Measurements from ENCODE around the gene SCAND1. TPM values are rescaled to one million over a fixed set of nuclear protein-coding genes. Genes with fewer than 3 reads are reported as not detected.

The SCAND1 gene
- total and polyA plus RNA-seq, 9 of the 15 experiments (the other 6 are each of a cell fraction or from before 2014, with no cell fraction given): 0.08 to 94.0 (median 5.8) TPM

DNA sequence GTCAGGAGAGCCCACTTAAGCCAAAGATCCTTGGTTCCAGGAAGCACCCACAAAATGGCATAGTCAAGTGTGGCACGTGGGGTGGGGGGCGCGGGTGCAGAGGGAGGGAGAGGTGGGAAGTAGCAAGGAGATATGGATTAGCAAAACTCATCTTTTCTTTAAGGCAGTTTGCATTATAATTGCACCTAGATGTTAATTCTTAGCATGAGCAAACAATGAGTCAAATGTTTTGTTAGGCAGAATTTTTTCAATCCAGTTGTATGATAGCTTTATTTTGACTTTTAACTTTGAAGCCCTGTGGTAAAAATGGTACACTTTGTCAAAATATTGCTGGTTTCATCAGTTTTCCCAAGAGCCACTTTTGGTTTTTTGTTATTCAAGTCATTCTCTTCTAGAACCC is 15.0 kb downstream of the SCAND1 start:
- FAIRE-seq (no peak), DNase-seq (ENCODE audit: extremely low read depth in 1 of 4, low spot score in 3 of 4) (no peak), ATAC-seq (no peak)
- BruUV-seq (replicated peaks): no TSS peak
- CTCF ChIA-PET (ENCODE audit: low intra/inter-chr PET ratio): no interaction called here
- Histone ChIP-seq H3K4me3 (no peak overlapping the region), H3K9me1 (ENCODE audit: control insufficient read depth, insufficient read depth, low read length) (peaks cover 4% of the 10 kb centered on the region), H3K27ac (ENCODE audit: extremely low read depth, low read depth, low read length) (no peak overlapping the region), H3K79me2 (ENCODE audit: control insufficient read depth, insufficient read depth, low read length) (no peaks in the 10 kb centered on the region), H3K36me3 (ENCODE audit: control insufficient read depth, insufficient read depth, low read length) (peaks cover 43% of the 10 kb centered on the region), H3K4me1 (replicated peaks in 1 of 2; ENCODE audit: control insufficient read depth in 2 of 2, insufficient read depth in 2 of 2, low read length in 2 of 2) (no peaks in the 10 kb centered on the region), H3K9me3 (replicated peaks; ENCODE audit: control insufficient read depth, insufficient read depth, low read depth, low read length) (no peaks in the 10 kb centered on the region), H3K4me2 (ENCODE audit: insufficient read depth, low read length) (no peak overlapping the region), H3K9ac (ENCODE audit: insufficient read depth in 1 of 2, low read depth in 2 of 2, low read length in 2 of 2) (no peak overlapping the region), H2AFZ (ENCODE audit: low read depth, low read length) (no peak overlapping the region), H4K20me1 (replicated peaks; ENCODE audit: control insufficient read depth, insufficient read depth, low read length) (no peaks in the 10 kb centered on the region), H3K27me3 (ENCODE audit: control insufficient read depth in 2 of 2, insufficient read depth in 2 of 2, low read length in 2 of 2) (no peaks in the 10 kb centered on the region)
- in situ Hi-C loops (cut with MboI) (no loop called here), intact Hi-C loops (cut with micrococcal nuclease) (no loop called here)
- 93% methylated on average over 3 of the region's 3 CpGs for WGBS (ENCODE audit: insufficient coverage, low coverage, missing lambda C conversion rate)
- POLR2A ChIA-PET: interaction anchor here (5.2 kb wide), 1 partner anchor 14 kb away, joined by 43 read pairs; the partner anchor contains the start of gene SCAND1
- TF ChIP-seq XRCC3 (IDR thresholded peaks at IDR 0.05): no peak
- TF ChIP-seq ELF4 (CRISPR knock-in tag; IDR thresholded peaks at IDR 0.05): no peak
- no peak for TF ChIP-seq MAFK (IDR thresholded peaks at IDR 0.05; ENCODE audit: low read length)
- TF ChIP-seq, protein P1, sequence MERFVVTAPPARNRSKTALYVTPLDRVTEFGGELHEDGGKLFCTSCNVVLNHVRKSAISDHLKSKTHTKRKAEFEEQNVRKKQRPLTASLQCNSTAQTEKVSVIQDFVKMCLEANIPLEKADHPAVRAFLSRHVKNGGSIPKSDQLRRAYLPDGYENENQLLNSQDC (CRISPR knock-in tag; IDR thresholded peaks at IDR 0.05): no peak
- no peak for TF ChIP-seq TBL1XR1 (IDR thresholded peaks at IDR 0.05; ENCODE audit: low read length in 2 of 2)
- TF ChIP-seq SAFB2 (IDR thresholded peaks at IDR 0.05; ENCODE audit: borderline replicate concordance, low read depth, low read length, severe bottlenecking): no peak
- no peak for TF ChIP-seq SREBF1 (IDR thresholded peaks at IDR 0.05; ENCODE audit: borderline replicate concordance, low read depth, low read length)
- no peak for TF ChIP-seq WHSC1 (IDR thresholded peaks at IDR 0.05; ENCODE audit: low read length)
- TF ChIP-seq GATA2 (CRISPR knock-in tag; IDR thresholded peaks at IDR 0.05): no peak
- TF ChIP-seq, protein P2, sequence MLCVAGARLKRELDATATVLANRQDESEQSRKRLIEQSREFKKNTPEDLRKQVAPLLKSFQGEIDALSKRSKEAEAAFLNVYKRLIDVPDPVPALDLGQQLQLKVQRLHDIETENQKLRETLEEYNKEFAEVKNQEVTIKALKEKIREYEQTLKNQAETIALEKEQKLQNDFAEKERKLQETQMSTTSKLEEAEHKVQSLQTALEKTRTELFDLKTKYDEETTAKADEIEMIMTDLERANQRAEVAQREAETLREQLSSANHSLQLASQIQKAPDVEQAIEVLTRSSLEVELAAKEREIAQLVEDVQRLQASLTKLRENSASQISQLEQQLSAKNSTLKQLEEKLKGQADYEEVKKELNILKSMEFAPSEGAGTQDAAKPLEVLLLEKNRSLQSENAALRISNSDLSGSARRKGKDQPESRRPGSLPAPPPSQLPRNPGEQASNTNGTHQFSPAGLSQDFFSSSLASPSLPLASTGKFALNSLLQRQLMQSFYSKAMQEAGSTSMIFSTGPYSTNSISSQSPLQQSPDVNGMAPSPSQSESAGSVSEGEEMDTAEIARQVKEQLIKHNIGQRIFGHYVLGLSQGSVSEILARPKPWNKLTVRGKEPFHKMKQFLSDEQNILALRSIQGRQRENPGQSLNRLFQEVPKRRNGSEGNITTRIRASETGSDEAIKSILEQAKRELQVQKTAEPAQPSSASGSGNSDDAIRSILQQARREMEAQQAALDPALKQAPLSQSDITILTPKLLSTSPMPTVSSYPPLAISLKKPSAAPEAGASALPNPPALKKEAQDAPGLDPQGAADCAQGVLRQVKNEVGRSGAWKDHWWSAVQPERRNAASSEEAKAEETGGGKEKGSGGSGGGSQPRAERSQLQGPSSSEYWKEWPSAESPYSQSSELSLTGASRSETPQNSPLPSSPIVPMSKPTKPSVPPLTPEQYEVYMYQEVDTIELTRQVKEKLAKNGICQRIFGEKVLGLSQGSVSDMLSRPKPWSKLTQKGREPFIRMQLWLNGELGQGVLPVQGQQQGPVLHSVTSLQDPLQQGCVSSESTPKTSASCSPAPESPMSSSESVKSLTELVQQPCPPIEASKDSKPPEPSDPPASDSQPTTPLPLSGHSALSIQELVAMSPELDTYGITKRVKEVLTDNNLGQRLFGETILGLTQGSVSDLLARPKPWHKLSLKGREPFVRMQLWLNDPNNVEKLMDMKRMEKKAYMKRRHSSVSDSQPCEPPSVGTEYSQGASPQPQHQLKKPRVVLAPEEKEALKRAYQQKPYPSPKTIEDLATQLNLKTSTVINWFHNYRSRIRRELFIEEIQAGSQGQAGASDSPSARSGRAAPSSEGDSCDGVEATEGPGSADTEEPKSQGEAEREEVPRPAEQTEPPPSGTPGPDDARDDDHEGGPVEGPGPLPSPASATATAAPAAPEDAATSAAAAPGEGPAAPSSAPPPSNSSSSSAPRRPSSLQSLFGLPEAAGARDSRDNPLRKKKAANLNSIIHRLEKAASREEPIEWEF (CRISPR knock-in tag; IDR thresholded peaks at IDR 0.05): no peak
- no peak for TF ChIP-seq SRF (CRISPR knock-in tag; IDR thresholded peaks at IDR 0.05)
- TF ChIP-seq ZNF830 (CRISPR knock-in tag; IDR thresholded peaks at IDR 0.05): no peak
- no peak for TF ChIP-seq TAF7 (tag; IDR thresholded peaks at IDR 0.05)
- TF ChIP-seq CBX3 (IDR thresholded peaks at IDR 0.05; ENCODE audit: borderline replicate concordance in 1 of 2, low read length in 2 of 2): no peak
- no peak for TF ChIP-seq ZNF165 (CRISPR knock-in tag; IDR thresholded peaks at IDR 0.05; ENCODE audit: borderline replicate concordance)
- no peak for TF ChIP-seq ZNF239 (CRISPR knock-in tag; IDR thresholded peaks at IDR 0.05)
- no peak for TF ChIP-seq SRSF9 (IDR thresholded peaks at IDR 0.05; ENCODE audit: borderline replicate concordance, low read depth, low read length)
- TF ChIP-seq RBM17 (IDR thresholded peaks at IDR 0.05; ENCODE audit: borderline replicate concordance, low read depth, low read length): no peak
- no peak for TF ChIP-seq RBM15 (IDR thresholded peaks at IDR 0.05; ENCODE audit: insufficient read depth, low read length)

All from K562 (cell line).